ENCODE data around the gene TDRD12. TPM values are rescaled to one million over a fixed set of nuclear protein-coding genes. Genes with fewer than 3 reads are reported as not detected.

TDRD12 gene
- total RNA-seq, 1 donor from 2014 or later = 1.1 TPM

DNA sequence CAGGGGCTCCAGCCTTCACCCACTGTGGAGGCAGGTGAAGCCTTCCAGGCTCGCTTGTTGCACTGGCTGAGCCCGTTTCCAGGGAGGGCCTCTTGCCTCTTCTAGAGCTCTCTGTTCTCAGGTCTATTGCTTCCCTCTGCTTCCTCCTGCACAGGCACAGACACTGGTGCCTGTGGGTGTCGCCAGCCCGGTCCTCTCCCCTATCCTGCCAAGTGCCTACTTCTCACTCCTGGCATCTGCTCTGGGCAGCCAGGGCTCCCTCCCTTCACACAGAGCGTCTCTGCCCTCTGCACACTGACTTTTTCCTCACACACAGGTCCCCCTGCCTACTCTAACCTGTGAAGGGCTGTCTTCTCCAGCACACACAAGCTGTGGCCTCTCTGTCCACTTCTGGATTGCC, 89.7 kb downstream of the TDRD12 start:
- no peak for DNase-seq (ENCODE audit: low read depth)

DNA sequence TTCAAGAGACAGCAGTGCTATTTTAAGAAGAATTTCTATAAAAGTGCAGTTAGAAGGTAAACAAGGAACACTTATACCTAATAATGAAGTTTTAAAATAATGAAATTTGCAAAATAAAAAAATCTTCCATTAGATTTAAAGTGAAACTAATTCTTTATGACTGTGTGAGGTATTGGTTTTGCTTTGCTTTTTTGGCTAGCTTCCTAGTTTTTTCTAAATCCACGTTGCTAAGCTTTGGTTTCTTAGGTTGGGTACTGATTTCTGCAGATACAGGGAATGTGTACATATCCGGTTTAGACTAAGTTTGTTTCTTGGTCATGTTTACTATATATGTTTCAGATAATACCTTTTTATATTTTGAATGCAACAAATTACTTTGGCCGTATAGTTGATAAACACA, 90.2 kb downstream of the TDRD12 start:
- no peak for DNase-seq (ENCODE audit: low read depth)

DNA sequence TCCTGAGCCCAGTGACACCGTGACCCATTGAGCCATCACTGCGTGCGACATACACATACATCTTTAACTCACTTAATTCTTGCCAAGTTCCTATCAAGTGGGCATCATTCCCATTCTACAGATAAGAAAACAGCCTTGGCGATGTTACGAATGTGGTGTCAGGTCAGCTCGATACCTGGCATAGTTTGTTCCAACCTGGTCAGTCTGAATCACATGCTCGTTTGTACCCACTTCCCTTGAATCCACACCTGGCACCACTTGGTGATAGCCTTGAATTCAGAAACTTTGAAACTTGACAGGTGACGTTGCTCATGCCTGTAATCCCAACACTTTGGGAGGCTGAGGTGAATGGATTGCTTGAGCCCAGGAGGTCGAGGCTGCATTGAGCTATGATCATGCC, 90.9 kb downstream of the TDRD12 start:
- DNase-seq (ENCODE audit: low read depth) = no peak

DNA sequence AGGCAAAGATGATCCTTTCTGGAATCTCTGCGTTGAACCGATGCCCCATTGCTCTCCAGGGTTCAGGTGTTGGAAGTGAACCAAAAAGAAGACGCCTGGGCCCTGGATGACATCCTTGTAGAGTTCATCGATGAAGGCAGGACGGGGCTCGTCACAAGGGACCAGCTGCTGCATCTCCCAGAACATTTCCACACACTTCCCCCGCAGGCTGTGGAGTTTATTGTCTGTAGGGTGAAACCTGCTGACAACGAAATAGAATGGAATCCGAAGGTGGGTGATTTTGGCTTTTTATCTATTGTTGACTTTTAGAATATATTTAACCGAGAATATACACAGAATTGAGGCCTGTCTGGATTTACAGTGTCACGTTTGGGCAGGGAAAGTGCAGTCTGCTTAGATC, 91.6 kb downstream of the TDRD12 start:
- DNase-seq (ENCODE audit: low read depth) = no peak

DNA sequence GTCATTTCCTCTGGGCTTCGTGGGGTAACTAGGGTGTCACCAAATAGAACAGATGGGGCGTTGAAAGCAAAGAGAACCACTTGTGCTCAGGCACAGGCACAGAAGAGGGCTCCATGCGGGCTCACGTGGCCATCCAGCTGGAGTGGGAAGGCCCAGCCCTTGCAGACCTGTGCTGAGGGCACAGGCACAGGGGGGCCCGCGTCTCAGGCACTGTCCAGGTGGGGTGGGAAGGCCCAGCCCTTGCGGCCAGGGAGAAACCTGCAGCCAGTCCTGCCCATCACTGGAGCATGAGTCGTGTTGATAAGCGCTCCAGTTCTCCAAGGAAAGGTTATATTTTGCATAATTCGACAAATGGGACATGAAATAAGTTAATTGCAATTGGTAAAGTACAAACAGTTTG, 92.5 kb downstream of the TDRD12 start:
- no peak for DNase-seq (ENCODE audit: low read depth)

DNA sequence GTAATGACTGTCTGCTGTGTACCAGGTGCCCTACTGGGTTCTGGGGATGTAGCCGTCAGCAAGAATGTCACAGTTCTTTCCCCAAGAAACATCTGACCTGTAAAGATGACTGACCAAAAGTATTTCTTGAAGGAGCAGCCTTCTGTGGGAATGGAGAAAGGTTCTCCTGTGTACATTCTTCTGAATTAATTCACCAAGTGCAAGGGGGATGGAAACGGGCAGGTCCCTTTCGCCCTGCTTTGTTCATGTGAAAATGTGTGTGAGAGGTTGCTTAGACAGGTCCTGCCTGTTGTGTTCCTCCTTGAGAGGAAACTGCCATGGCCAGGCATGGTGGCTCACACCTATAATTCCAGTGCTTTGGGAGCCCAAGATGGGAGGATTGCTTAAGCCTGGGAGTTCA, 93.0 kb downstream of the TDRD12 start:
- DNase-seq (ENCODE audit: low read depth) = no peak

DNA sequence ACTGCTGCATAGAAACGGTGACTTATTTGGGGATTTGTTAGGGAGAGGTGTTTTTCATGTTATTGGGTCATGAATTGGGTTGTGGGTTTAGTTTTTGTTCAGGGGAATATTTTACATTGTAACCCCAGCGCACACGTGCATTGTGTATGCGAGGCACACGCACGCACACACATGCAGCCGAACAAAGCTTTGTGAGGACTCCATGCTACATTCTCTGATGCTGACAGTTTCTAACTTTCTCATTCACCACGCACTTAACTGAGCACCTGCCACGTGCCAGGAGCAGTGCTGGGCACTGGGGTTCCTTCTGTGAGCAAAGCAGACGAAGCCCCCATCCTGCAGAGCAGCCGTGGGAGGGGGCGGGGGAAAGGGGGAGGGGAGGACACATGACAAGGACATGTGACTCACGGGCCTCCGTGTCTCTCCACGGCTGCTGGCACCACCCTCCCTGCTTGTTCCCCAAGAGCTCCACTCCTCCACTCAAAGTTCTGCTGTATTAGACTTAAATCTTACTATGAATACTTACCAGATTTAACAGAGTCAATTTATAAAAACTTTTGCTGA, 94.4 kb downstream of the TDRD12 start:
- no peak for DNase-seq (ENCODE audit: low read depth)

DNA sequence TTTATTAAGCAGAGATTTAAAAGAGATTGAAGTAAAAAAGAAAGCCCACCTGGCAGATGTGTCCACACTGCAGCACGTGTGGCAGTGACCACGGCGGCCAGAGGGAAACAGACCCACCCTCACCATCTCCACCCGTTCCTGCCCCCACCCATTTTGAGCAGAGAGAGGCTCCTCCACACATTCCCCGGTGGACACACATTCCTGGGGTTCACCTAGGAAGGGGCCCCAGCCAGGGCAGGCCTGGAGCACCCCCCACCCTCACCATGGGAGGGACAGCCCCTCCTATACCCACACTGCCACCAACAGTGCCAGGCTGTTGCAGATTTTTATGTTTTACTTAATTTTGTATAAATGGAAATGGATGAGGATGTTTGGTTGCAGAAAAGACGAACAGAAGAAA, 95.1 kb downstream of the TDRD12 start:
- no peak for DNase-seq (ENCODE audit: low read depth)

DNA sequence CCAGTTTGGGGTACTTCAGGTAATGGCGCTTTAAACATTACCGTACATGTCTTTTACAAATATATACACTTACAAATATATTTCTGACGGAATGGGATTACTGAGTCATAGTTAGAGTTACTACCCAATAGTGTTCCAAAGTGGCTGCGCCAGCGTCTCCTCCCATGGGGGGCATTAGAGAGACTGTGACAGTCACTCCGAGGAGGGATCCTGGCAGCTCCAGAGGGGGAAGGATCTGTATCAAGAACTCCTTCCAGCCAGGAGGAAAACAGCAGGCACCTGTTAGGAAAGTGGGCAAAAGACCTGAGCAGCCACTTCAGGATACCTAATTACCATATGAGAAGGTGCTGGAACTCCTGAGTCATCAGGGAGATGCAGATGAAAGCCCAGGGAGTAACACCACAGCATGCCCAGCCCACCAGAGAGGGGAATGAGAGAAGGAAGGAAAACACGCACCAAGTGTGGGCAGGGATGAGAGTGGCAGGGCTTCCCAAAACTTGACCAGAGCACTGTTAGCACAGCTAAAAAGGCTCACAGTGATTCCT, 97.1 kb downstream of the TDRD12 start:
- no peak for DNase-seq (ENCODE audit: low read depth)

DNA sequence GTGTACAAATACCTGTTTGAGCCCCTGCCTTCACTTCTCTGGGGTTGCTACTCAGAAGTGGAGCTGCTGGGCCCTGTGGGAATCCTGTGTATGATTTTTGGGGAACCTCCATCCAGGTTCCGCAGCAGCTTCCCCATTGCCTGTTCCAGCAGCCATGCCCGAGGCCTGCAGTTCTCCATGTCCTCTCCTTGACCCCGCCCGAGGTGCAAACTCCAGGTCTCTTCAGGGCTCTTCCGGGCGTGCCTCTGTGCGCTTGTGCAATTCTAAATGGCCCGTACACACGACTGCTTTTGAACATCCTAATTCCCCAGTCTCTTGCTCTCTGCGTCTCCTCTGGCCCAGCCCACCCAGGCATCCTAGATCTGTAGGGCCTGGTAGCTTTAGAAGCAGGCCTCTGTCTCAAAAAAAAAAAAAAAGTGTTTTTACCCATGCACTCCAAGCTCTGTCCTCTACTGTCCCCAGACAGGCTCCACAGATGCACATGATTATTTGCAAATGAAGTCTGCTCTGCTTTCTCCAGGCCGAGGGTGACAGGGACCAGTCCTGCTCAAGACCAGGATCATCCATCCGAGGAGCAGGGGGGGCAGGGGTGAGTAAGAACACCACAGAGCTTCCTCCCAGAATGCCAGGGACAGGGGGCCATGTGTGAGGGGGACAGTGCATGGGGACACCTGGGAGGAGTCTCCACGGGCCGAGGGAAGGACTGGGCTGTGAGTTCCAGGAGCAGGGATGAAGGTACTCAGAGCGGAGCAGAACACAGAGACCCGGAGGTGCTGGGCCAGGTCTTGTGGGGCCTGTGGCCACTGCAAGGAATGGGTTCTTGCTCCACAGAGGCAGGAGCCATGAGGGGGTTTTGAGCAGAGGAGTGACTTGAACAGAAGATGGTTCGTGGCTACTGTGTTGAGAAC, 98.3 kb downstream of the TDRD12 start:
- no peak for DNase-seq (ENCODE audit: low read depth)

DNA sequence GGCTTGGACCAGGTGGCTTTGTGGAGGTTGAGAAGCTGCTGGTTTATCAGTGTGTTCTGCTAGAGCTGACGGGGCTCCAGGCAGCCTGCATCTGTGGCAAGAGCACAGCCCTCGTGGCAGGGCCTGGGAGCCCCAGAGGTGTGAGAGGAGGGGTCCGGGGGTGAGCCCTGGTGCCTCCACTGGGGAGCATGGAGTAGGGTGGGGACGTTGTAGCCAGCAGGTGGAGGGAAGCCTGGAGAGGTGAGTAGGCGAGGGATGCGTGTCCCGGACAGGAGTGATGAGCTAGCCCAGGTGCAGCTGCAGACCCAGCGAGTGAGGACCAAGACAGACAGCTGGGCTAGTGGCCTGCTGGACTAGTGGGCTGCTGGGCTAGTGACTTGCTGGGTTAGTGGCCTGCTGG, 99.0 kb downstream of the TDRD12 start:
- no peak for DNase-seq (ENCODE audit: low read depth)

DNA sequence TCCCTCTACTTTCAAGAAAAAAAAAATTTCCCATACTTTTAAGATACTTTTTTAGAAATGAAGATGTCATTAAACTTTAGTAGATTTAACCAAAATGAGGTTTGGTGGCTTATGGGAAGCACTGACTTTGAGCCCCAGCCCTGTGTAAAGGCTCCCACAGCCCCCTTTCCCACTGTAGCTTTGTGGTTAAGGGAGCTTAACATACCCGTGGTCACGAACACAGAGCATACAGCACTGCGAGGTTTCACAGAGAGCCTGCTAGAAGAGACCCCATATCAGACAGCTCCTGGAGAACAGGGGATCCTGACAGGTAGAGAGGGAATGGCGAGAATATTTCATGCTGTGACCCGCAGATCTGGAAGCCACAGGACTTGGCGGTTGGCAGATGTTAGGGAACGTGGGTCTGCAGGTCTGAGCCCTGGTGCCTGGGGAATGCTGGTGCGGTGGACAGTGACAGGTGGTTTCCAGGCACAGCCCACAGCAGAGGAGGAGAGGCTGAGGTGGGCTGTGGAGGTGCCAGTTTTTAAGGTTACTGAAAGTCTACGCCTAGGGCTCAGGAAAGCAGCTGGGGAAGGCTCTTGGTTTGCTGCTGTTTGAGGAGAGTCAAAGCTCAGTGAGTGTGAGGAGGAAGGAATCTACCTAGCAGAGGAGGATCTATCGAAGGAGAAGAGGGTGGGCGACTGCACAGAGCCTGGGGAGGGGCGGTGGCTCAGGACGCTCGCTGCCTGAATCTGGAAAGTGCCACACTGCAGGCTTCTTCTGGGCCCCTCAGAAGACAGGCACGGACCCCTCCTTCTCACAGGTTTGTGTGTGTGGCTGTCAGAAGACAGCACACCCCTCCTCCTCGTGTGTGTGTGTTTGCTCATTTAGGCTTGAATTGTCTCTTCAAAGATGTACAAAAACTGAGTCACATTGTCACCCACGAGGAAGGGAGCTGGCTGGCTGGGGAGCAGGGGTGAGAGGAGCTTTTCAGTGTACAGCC, 100.1 kb downstream of the TDRD12 start:
- peak; percentile 48 for DNase-seq (ENCODE audit: low read depth)

DNA sequence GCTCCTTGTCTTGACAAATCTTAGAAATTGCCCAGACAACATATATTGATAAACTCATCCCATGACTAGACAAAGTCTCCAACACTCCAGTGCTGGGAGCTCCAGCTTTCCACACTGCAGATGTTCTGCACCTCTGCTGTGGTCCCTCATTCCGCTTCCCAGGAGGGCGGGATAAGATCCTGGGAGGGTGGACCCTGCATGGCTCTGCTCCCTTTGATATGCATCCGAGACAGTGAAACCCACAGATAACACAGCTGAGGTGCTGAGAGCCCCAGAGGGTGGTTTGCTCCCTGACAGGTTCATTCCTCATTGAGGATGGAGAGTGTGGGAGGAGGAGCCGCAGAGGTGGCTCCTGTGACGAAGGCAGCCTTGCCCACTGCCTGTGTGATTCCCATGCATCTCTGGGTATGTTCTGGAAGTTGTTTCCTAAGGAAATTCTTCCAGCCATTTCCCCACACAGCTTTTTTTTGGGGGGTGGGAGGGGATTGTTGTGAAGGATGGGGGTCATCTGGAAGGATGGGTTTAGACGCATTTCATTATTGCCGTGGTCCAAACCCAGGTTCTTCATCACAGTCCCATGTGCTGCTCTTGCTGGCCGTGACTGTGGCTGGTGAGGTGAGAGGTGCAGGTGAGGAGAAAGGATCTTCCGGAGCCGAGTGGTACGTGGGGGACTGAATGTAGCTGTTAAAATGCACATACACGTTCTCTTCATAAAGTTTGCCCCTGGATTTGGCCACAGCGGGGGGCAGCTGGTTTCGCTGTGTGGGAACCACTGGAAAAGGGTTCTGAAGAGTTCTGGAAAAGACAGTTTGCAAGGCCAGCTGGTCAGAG, 103.6 kb downstream of the TDRD12 start:
- DNase-seq (ENCODE audit: low read depth) = no peak

DNA sequence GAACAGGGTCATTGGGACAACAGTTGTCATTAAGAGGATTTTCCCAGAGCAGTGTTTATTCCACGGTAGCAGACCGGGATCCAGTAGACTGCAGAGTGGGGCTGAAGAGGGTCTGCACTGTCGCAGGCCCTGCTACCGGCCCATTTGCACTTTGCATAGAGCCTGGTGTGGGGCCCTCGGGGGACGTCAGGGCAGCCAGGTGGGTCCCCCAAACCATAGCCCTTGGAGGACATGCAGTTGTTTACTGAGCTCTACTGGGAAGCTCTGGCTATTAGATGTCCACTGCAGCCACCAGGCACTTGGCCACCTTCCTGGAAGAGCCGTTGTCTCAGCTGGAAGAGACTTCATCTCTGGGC, 104.2 kb downstream of the TDRD12 start:
- DNase-seq (ENCODE audit: low read depth) = no peak

DNA sequence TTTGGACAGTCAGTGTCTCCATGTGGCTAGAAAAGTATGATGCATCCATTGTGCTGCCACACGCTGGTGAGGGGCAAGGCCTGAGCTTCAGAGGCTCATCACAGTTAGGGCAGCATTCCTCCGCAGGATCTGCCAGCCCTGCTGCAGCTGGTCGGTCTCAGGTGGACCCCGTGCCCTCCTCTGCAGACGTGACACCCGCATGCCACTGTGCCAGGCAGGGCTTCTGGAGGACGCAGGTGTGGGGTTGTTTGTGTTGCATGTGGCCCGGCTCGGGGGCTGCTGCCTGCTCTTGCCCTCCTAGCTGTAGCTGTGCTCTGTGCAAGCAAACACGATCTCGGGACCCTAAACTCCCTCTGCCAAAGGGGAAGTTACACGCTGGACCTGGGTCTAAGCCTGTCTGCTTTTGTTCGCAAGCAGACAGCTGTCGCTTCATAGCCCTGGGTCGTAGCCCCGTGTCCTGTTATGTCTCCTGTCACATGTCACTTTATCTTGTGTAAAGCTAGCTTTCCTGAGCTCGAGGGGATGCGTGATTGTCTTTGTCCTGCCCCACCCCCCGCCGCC, 104.7 kb downstream of the TDRD12 start:
- DNase-seq (ENCODE audit: low read depth) = no peak

DNA sequence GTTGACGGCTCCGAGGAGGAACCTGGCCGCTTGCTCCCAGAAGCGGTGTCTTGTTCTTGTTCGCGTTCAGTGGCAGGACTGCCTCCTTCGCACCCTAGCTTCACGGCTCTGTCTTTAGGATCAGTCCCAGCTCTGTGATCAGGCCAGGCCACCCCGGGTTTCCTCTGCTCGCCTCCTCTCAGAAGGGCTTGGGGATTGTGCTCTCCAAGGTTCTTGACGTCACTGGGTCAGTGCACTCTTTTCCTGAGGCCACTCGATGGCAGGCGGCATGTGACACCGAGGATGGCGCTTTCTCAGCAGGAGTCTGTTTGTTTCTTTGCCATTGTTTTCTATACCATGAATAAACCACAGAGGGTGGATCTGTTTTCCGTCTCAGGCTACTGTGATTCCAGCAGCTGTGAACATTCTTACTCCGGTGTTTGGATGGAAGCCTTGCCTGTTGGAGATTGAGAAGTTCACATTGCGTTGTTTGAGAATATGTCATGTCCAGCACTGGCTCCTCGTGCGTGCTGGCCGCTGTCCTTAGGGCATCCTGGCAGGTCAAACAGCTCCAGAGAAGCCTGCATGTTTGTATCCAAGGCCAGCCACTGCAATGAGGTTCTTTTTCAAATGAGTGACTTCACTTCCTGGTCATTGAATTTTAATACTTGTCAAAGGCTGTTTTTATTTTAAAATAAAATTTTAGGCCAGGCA, 105.5 kb downstream of the TDRD12 start:
- no peak for DNase-seq (ENCODE audit: low read depth)

DNA sequence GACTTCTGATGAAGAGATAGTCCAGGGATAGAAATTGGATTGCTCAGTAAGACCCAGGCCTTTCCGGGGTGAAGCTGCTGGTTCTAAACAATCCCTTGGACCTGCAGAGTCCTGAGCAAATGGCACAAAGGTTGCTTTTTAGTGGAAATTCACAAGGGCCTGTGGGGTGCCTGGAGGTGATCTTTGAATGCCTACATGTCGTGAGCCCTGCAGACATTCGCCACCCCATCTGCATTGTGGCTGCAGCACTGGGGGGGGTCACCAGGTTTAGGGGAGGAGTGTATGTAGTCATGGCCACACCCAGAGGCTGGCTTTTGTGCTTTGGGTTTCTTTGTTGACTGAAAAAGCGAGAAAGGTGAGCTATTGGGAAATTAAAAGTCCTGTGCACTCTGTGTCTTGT, 108.6 kb downstream of the TDRD12 start:
- DNase-seq (ENCODE audit: low read depth) = no peak

DNA sequence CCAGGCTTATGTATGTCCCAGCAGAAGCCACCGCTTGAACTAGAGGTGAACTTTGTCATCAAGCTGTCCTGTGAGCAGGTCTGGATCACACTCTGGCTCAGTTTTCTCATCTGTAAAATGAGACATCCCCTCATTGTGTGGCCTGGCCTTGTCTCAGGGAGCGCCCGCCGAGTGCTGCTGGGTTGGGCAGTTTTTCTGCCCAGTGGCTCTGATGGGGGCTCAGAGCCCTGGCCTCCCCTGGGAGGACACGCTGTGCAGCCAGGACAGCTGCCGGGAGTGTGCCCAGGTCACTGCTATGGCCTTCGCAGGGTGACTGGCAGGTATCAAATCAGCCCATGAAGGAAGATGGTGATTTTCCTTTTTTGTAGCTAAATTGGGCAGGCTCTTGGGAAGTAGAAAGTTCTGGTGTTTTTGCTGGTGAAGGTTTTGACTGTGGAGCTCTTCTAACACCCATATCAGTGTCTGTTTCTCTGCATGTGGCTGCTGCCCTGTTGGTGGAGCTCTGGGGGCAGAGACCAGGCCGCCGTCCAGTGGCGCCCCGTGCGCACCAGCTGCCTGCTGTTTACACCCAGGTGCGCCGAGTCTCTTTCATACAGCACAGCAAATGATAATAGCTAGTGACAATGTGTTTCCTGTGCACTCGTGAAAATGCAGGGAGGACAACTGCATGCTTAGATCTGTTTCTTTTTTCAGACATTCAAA, 109.2 kb downstream of the TDRD12 start:
- no peak for DNase-seq (ENCODE audit: low read depth)

DNA sequence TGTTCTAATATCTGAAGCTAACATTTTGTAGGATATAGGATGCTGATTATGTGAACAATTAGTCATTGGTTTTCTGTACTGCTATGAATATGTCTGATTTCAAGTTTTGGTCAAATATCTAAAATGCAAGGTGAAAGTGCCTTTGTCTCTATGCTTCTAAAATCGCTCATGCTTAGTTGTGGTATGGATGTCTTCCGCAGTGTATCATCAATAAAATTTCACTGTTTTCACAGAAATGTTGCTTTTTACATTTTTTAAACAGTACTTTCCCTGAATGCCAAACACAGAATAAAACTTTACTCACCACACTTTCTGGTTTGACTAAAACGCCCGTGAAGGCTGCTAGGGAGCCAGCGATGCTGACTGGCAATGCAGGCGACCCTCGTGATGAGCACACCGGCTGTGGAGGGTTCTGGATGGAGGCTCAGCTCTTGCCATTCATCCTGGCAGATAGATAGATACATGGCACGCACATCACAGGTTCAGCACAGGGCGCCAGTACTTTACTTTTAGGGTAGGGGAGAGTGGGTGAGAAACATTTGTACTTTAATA, 109.9 kb downstream of the TDRD12 start:
- DNase-seq (ENCODE audit: low read depth) = no peak

Data from myocyte (in vitro differentiated cells).